RPMI7951 (cell line): ENCODE data around the gene PMM2. TPM values are rescaled to one million over a fixed set of nuclear protein-coding genes. Genes with fewer than 3 reads are reported as not detected.
A peak's percentile ranks its signal among the peaks of the same experiment; 100 is the strongest.

Source experiments
- DNase-seq: peaks from one replicate; pipeline ENCODE4 v3.0.0-alpha.2; 2012; ENCODE audit warnings: low read depth
- total RNA-seq: library from RNA; depleted of rRNA; stranded (reverse); fragments of >200 nt; shearing (Covaris generic); gene quantifications from 2 replicates; pipeline ENCODE4 v1.2.3, GENCODE V29; 2014

Gene PMM2
- total RNA-seq, 1 experiment from 2014 or later, result 30.3 TPM

- peak; percentile 88 for DNase-seq
These were observed 52.7 kb downstream of the PMM2 start for GRCh38 chr16:8850279-8850885.

- no peak for DNase-seq
These were observed 54.2 kb downstream of the PMM2 start for GRCh38 chr16:8851761-8852403.

GRCh38 chr16:8852534-8852933 is 54.9 kb downstream of the PMM2 start:
- DNase-seq, result no peak

- no peak for DNase-seq
These were observed 55.5 kb downstream of the PMM2 start for GRCh38 chr16:8853150-8853549.

GRCh38 chr16:8853611-8854010 is 56.0 kb downstream of the PMM2 start:
- no peak for DNase-seq

- DNase-seq, result no peak
These were observed 56.8 kb downstream of the PMM2 start for GRCh38 chr16:8854298-8854948.

GRCh38 chr16:8855051-8855786 is 57.6 kb downstream of the PMM2 start:
- DNase-seq, result no peak

GRCh38 chr16:8855972-8856371 is 58.3 kb downstream of the PMM2 start:
- DNase-seq, result no peak

- DNase-seq, result no peak
These were observed 61.6 kb downstream of the PMM2 start for GRCh38 chr16:8858994-8859912.

- DNase-seq, result peak; percentile 36
These were observed 62.6 kb downstream of the PMM2 start for GRCh38 chr16:8859913-8860881.

- no peak for DNase-seq
These were observed 64.1 kb downstream of the PMM2 start for GRCh38 chr16:8861563-8862308.

- DNase-seq, result no peak
These were observed 64.9 kb downstream of the PMM2 start for GRCh38 chr16:8862309-8863130.

- DNase-seq, result no peak
These were observed 66.2 kb downstream of the PMM2 start for GRCh38 chr16:8863594-8864424.

GRCh38 chr16:8864480-8865110 is 67.0 kb downstream of the PMM2 start:
- peak; percentile 30 for DNase-seq

- DNase-seq, result no peak
These were observed 67.7 kb downstream of the PMM2 start for GRCh38 chr16:8865145-8865882.

- DNase-seq, result no peak
These were observed 68.7 kb downstream of the PMM2 start for GRCh38 chr16:8866118-8866883.
